ENCODE measurements around the gene PLA2G6. TPM values are rescaled to one million over a fixed set of nuclear protein-coding genes. Genes with fewer than 3 reads are reported as not detected.

PLA2G6 gene
- total RNA-seq, 1 experiment from 2014 or later, result 29.9 TPM

GRCh38 chr22:38218661-38219622, 37.3 kb upstream of the PLA2G6 start (continued):
- no peak for TF ChIP-seq ARID4B (CRISPR knock-in tag; IDR thresholded peaks at IDR 0.05; ENCODE audit: borderline replicate concordance)
- TF ChIP-seq MAX (CRISPR knock-in tag; IDR thresholded peaks at IDR 0.05), result 0 out of 2 replicates have a peak, but pooled peaks have one; percentile 22
- TF ChIP-seq FOXP1 (CRISPR knock-in tag; IDR thresholded peaks at IDR 0.05; ENCODE audit: borderline replicate concordance), result peak; percentile 71; the same call in 1 of the 2 replicates
- no peak for TF ChIP-seq ZNF416 (CRISPR knock-in tag; IDR thresholded peaks at IDR 0.05)
- TF ChIP-seq ZNF532 (CRISPR knock-in tag; IDR thresholded peaks at IDR 0.05; ENCODE audit: borderline replicate concordance), result 0 out of 2 replicates have a peak, but pooled peaks have one; percentile 72
- no peak for TF ChIP-seq NR2C2 (CRISPR knock-in tag; IDR thresholded peaks at IDR 0.05)
- TF ChIP-seq PRDM15 (CRISPR knock-in tag; IDR thresholded peaks at IDR 0.05), result peak; percentile 56; the same call in 1 of the 2 replicates
- TF ChIP-seq HMGA2 (CRISPR knock-in tag; IDR thresholded peaks at IDR 0.05), result no peak
- TF ChIP-seq SMAD4 (CRISPR knock-in tag; IDR thresholded peaks at IDR 0.05), result no peak
- TF ChIP-seq ZNF138 (CRISPR knock-in tag; conservative IDR thresholded peaks at IDR 0.05), result no peak
- TF ChIP-seq AR (CRISPR knock-in tag; IDR thresholded peaks at IDR 0.05), result no peak
- TF ChIP-seq ZSCAN18 (CRISPR knock-in tag; IDR thresholded peaks at IDR 0.05), result no peak
- TF ChIP-seq ZNF121 (CRISPR knock-in tag; IDR thresholded peaks at IDR 0.05), result no peak
- TF ChIP-seq KAT7 (CRISPR knock-in tag; IDR thresholded peaks at IDR 0.05; ENCODE audit: borderline replicate concordance), result no peak
- no peak for TF ChIP-seq CDX4 (CRISPR knock-in tag; IDR thresholded peaks at IDR 0.05; ENCODE audit: borderline replicate concordance)
- TF ChIP-seq E2F1 (CRISPR knock-in tag; IDR thresholded peaks at IDR 0.05), result no peak
- TF ChIP-seq IRF2 (CRISPR knock-in tag; IDR thresholded peaks at IDR 0.05; ENCODE audit: borderline replicate concordance, low read depth), result no peak
